Activated gamma-delta T cell treated with anti-CD3 and anti-CD28 coated beads, Interleukin-2, amount 50 U/mL, for 16 hours (primary cell): Measurements from ENCODE around the gene GAGE12H.
"Not testable (repeated sequence)": the region's sequence is repeated elsewhere in the genome, so short reads cannot be mapped to it uniquely, and the experiment has no call there.

Source experiments
- DNase-seq: peaks from one replicate; pipeline ENCODE4 v3.0.0-alpha.2; 2020; ENCODE audit warnings: low read depth

GAGE12H gene

DNA sequence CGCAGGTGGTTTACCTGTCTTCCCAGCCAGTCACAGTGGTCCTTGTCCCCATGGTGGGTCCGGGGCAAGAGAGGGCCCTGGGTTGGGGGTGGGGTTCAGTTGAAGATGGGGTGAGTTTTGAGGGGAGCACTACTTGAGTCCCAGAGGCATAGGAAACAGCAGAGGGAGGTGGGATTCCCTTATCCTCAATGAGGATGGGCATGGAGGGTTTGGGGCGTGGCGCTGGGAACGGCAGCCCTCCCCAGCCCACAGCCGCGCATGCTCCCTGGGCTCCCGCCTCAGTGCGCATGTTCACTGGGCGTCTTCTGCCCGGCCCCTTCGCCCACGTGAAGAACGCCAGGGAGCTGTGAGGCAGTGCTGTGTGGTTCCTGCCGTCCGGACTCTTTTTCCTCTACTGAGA, at the start of gene GAGE12H:
Gene GAGE12H (plus strand): TSS at position 301 of the 400 bp plus-strand sequence. CDS start 1,155 bp downstream, outside the sequence.
- not testable (repeated sequence) for DNase-seq

GRCh38 chrX:49531877-49532276, 47.9 kb upstream of the GAGE12H start, which contains the start of gene GAGE12C:
Gene GAGE12C (plus strand): TSS chrX:49532177. CDS start chrX:49533332, 1,155 bp downstream.
- DNase-seq = not testable (repeated sequence)

GRCh38 chrX:49541433-49541832, 38.3 kb upstream of the GAGE12H start, which contains the start of gene GAGE12D:
Gene GAGE12D (plus strand): TSS chrX:49541733. CDS start chrX:49542888, 1,155 bp downstream.
- not testable (repeated sequence) for DNase-seq

DNA sequence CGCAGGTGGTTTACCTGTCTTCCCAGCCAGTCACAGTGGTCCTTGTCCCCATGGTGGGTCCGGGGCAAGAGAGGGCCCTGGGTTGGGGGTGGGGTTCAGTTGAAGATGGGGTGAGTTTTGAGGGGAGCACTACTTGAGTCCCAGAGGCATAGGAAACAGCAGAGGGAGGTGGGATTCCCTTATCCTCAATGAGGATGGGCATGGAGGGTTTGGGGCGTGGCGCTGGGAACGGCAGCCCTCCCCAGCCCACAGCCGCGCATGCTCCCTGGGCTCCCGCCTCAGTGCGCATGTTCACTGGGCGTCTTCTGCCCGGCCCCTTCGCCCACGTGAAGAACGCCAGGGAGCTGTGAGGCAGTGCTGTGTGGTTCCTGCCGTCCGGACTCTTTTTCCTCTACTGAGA, 28.8 kb upstream of the GAGE12H start, which contains the start of gene GAGE12E:
Gene GAGE12E (plus strand): TSS at position 301 of the 400 bp plus-strand sequence. CDS start 1,155 bp downstream, outside the sequence.
- DNase-seq = not testable (repeated sequence)

DNA sequence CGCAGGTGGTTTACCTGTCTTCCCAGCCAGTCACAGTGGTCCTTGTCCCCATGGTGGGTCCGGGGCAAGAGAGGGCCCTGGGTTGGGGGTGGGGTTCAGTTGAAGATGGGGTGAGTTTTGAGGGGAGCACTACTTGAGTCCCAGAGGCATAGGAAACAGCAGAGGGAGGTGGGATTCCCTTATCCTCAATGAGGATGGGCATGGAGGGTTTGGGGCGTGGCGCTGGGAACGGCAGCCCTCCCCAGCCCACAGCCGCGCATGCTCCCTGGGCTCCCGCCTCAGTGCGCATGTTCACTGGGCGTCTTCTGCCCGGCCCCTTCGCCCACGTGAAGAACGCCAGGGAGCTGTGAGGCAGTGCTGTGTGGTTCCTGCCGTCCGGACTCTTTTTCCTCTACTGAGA, 19.2 kb upstream of the GAGE12H start, which contains the start of gene GAGE12F:
Gene GAGE12F (plus strand): TSS at position 301 of the 400 bp plus-strand sequence. CDS start 1,155 bp downstream, outside the sequence.
- DNase-seq = not testable (repeated sequence)

DNA sequence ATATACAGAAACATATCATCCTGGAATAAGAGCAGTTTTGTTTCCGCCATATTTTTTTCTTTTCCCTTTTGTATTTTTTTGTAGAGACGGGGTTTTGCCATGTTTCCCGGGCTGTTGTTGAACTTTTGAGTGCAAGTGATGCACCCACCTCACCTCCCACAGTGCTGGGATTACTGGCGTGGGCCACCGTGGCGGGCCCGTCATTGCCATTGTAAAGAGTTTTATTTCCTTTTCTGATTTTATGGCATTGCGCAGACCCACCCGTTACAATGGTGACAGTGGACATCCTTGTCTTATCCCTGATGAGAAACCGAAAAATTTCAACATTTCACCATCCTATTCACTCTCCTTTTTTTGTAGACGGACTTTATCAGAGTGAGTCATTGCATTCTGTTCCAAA, 11.0 kb upstream of the GAGE12H start:
- DNase-seq = not testable (repeated sequence)

GRCh38 chrX:49569152-49569551, 10.6 kb upstream of the GAGE12H start:
- DNase-seq = not testable (repeated sequence)

DNA sequence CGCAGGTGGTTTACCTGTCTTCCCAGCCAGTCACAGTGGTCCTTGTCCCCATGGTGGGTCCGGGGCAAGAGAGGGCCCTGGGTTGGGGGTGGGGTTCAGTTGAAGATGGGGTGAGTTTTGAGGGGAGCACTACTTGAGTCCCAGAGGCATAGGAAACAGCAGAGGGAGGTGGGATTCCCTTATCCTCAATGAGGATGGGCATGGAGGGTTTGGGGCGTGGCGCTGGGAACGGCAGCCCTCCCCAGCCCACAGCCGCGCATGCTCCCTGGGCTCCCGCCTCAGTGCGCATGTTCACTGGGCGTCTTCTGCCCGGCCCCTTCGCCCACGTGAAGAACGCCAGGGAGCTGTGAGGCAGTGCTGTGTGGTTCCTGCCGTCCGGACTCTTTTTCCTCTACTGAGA, 9.6 kb upstream of the GAGE12H start, which contains the start of gene GAGE12G:
Gene GAGE12G (plus strand): TSS at position 301 of the 400 bp plus-strand sequence. CDS start 1,155 bp downstream, outside the sequence.
- not testable (repeated sequence) for DNase-seq

DNA sequence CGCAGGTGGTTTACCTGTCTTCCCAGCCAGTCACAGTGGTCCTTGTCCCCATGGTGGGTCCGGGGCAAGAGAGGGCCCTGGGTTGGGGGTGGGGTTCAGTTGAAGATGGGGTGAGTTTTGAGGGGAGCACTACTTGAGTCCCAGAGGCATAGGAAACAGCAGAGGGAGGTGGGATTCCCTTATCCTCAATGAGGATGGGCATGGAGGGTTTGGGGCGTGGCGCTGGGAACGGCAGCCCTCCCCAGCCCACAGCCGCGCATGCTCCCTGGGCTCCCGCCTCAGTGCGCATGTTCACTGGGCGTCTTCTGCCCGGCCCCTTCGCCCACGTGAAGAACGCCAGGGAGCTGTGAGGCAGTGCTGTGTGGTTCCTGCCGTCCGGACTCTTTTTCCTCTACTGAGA, 9.4 kb downstream of the GAGE12H start, which contains the start of gene GAGE2A:
Gene GAGE2A (plus strand): TSS at position 301 of the 400 bp plus-strand sequence. CDS start 1,155 bp downstream, outside the sequence.
- DNase-seq = not testable (repeated sequence)

- DNase-seq = not testable (repeated sequence)
These were observed 10.2 kb downstream of the GAGE12H start for GRCh38 chrX:49589769-49590478.

- not testable (repeated sequence) for DNase-seq
These were observed 10.7 kb downstream of the GAGE12H start for GRCh38 chrX:49590488-49590887.

- DNase-seq = not testable (repeated sequence)
These were observed 19.0 kb downstream of the GAGE12H start, which contains the start of gene GAGE1 for GRCh38 chrX:49598720-49599119. Gene GAGE1 (plus strand): TSS chrX:49599020. CDS start chrX:49600175, 1,155 bp downstream.

DNA sequence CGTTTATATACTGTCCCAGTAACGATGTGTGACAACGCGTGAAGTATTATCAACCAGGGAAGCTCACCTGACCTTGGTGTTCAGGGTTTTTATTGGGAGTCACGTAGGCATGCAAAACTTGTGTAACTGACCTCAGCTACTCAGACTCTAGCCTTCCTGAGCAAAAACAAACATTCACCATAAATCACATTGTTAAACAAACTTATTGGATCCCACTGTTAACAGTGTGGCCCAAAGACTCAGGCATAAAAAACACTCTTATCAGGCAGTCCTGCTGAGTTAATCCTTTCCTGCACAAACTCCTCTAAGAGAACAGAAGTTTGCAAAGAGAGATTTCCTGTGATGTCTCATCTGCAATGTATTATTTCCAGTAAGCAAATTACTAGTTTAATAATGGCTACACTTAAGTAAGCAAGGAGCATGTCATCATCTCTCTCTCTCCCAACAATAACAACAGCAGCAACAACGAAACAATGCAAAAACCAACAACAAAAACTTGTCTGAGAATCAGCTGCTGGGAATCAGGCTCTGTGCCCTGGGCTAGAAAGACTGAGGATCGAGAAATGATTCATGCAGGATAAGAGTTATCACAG, 31.1 kb downstream of the GAGE12H start:
- DNase-seq = no peak

- no peak for DNase-seq
These were observed 38.8 kb downstream of the GAGE12H start for GRCh38 chrX:49618574-49618973.

DNA sequence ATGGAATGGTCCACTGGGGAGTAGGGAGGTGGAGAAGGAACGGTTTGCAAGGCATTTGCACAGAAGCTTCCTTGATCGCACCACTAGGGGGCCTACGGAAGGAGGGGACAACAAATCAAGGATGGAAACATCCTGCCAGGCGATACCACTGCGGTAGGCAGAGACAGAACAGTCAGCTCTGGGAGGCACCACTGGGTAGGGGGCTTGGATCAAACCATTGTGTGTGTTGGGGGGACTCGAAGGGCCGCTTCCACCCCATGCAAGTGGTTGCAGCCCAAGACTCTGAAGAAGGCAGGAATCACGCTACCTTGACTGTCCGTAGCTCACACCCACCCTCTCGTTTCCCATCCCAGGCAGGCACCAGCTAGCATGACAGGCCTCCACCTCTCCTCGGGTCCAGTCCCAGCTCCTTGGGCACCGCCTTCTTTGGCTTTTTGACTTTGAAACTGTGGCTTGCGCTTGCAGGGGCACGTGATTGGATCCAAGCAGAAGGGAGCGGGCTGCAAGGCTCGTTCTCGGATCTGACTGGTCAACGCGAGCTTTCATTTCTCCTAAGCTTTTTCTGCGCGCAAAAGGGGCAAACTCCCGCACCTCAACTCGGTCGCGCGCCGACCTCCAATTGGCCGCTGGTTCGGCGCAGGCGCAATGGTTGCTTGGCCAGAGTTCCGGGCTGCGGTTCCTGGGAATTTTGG, 47.5 kb downstream of the GAGE12H start:
- DNase-seq = no peak
